GM21576 (cell line): ENCODE measurements around the gene AUTS2.

Experiments used
- ATAC-seq: cut with Tn5 transposase; IDR thresholded peaks from one replicate; pipeline ENCODE4 v1.9.1; 2021; ENCODE audit warnings: mild to moderate bottlenecking, moderate library complexity; ENCODE audit not compliant: unreplicated experiment

Gene AUTS2

GRCh38 chr7:70556761-70557160 lies 958.5 kb downstream of the AUTS2 start:
- no peak for ATAC-seq

GRCh38 chr7:70557338-70557737 lies 959.1 kb downstream of the AUTS2 start:
- ATAC-seq, result no peak

- no peak for ATAC-seq
These were observed 961.5 kb downstream of the AUTS2 start for GRCh38 chr7:70559815-70560214.

GRCh38 chr7:70563960-70564359 lies 965.7 kb downstream of the AUTS2 start:
- ATAC-seq, result no peak

- ATAC-seq, result no peak
These were observed 967.6 kb downstream of the AUTS2 start for GRCh38 chr7:70565721-70566370.

- no peak for ATAC-seq
These were observed 968.4 kb downstream of the AUTS2 start for GRCh38 chr7:70566671-70567070.

- no peak for ATAC-seq
These were observed 970.5 kb downstream of the AUTS2 start for GRCh38 chr7:70568674-70569334.

GRCh38 chr7:70569335-70569819 lies 971.1 kb downstream of the AUTS2 start:
- no peak for ATAC-seq

GRCh38 chr7:70570029-70570428 lies 971.8 kb downstream of the AUTS2 start:
- ATAC-seq, result no peak

- no peak for ATAC-seq
These were observed 972.7 kb downstream of the AUTS2 start for GRCh38 chr7:70570961-70571360.

- ATAC-seq, result no peak
These were observed 973.2 kb downstream of the AUTS2 start for GRCh38 chr7:70571403-70571934.

- ATAC-seq, result no peak
These were observed 973.7 kb downstream of the AUTS2 start for GRCh38 chr7:70571961-70572360.

GRCh38 chr7:70572571-70572970 lies 974.3 kb downstream of the AUTS2 start:
- ATAC-seq, result no peak

- ATAC-seq, result no peak
These were observed 974.9 kb downstream of the AUTS2 start for GRCh38 chr7:70573071-70573661.

- no peak for ATAC-seq
These were observed 975.4 kb downstream of the AUTS2 start for GRCh38 chr7:70573696-70574095.

GRCh38 chr7:70574314-70574834 lies 976.1 kb downstream of the AUTS2 start:
- ATAC-seq, result no peak

GRCh38 chr7:70574970-70575799 lies 976.9 kb downstream of the AUTS2 start:
- no peak for ATAC-seq

- no peak for ATAC-seq
These were observed 978.8 kb downstream of the AUTS2 start for GRCh38 chr7:70577078-70577477.

GRCh38 chr7:70578131-70578530 lies 979.9 kb downstream of the AUTS2 start:
- ATAC-seq, result no peak

GRCh38 chr7:70579397-70580097 lies 981.3 kb downstream of the AUTS2 start:
- no peak for ATAC-seq
